NK-92 (cell line): ENCODE data around the gene TMED4.
"Not testable (repeated sequence)": the region's sequence is repeated elsewhere in the genome, so short reads cannot be mapped to it uniquely, and the experiment has no call there.

Experiments used
- DNase-seq: peaks from one replicate; lab custom pipeline; 2025; ENCODE audit not compliant: unreplicated experiment; lab: John Stamatoyannopoulos, UW

TMED4 gene

DNA sequence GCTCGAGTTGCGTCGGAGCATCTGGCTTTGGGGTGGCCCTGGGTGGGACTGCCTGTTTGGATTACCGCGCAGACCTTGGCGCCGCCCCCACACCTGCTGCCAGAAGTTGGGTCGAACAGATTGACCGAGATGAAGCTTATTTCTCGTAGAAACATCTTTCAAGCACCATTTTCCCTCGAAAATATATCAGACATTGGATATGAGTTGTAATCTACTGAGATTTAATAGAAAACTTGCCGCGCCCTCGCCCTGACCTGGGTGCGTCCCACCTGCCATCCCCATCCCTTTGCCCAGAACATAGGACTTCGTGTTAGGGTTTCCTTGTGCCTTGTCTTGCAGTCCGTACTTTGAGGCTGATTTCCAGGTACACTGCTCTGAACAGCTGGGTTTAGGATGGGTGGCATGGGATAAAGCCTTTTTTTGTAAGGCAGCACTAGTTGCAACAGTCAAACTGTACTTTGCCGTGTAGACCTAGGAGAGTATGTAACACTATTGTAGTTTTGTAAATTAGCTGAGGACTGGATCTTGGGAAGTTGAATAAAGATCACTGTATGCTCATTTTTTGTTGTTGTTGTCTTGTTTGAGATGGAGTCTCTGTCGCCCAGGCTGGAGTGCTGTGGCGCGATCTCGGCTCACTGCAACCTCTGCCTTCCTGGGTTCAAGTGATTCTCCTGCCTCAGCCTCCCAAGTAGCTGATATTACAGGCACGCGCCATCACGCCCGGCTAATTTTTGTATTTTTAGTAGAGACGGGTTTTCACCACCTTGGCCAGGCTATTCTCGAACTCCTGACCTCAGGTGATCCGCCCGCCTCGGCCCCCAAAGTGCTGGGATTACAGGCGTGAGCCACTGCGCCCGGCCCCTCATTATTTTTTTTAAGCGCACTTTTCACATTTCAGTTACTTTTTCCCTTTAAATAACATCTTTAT, 25.4 kb upstream of the TMED4 start:
- DNase-seq, result no peak

DNA sequence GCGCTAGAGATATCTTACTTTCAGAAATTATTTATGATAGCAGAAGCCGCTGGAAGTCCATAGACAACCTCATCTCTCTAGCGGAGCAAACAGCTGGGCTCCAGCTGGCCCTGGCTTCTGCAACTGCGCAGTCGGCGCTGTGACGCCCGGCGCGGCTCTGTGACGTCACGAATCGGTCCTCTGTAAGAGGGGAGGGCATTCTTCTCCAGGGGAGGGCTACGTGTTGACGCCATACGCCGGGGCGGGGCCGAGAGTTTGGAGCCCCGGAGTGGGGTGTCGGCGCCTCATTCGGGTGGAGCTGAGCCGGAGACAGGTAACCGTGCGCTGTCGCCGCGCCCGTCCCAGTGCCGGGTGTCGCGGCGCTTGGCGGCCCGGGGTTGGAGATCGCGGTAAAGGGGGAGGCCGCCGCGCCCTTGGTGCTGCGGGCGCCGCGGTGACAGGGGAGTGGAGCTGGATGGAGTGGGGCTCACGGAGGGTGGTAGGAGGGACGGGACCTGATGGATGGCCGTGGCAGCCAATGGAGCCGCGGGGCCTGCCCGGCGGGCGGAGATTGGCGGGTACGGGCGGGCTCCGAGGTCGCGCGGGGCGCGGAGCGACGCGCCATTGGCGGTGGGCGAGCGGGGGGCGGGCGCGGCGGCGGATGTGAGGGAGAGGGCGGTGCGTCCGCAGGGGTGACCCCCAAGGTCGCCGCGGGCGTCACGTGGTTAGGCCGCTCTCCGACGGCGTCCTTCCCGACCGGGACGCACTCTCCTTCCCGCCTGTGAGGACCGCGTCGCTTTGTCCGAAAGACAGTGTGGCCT, 24.5 kb upstream of the TMED4 start, which contains the start of gene OGDH:
Gene OGDH (plus strand): TSS at position 287 of the 800 bp plus-strand sequence. CDS start 17,717 bp downstream, outside the sequence.
- DNase-seq, result peak; percentile 81

DNA sequence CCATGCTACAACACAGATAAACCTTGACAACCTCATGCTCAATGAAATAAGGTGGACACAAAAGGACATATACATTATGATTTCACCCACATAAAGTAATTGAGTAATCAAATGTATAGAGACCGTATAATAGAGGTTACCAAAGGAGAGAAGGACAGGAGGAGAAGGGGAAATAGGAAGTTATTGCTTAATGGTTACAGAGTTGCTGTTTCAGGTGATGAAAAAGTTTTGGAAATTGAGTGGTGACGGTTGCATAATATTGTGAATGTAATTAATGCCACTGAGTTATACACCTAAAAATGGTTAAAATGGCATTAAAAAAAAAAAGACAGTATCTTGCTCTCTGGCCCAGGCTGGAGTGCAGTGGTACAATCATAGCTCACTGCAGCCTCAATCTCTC, 22.9 kb upstream of the TMED4 start:
- DNase-seq, result no peak

DNA sequence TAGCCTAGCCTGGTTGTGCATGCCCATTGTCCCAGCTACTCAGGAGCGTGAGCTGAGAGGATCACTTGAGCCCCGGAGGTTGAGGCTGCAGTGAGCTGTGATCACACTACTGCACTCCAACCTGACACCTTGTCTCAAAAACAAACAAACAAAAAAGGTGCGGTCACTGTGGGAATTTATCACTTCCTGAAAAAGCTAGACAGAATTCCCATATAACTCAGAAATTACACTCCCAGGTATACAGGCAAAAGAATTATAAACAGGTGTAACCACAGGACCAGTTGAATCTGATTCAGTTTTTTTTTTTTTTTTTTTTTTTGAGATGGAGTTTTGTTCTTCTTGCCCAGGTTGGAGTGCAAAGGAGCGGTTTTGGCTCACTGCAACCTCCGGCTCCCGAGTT, 21.2 kb upstream of the TMED4 start:
- no peak for DNase-seq

DNA sequence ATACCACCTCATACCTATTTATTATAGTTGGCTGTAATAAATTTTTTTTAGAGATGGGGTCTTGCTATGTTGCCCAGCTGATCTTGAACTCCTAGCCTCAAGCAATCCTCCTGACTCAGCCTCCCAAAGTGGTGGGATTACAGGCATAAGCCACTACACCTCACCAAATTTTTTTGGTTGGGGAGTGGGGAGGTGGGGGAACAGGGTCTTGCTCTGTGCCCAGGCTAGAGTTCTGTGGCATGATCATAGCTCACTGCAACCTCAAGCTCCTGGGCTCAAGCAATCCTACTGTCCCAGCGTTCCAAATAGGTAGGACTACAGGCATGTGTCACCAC, 20.5 kb upstream of the TMED4 start:
- DNase-seq, result no peak

DNA sequence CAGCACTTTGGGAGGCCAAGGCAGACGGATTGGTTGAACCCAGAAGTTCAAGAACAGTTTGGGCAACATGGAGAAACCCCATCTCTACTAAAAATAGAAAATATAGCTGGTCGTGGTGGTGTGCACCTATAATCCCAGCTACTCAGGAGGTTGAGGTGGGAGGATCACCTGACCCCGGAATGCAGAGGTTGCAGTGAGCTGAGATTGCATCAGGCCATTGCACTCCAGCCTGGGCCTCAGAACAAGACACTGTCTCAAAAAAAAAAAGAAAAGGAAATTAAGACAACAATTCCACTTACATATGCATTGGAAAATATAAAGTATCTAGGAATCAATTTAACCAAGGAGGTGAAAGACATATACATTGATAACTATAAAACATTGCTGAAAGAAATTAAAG, 17.2 kb upstream of the TMED4 start:
- no peak for DNase-seq

DNA sequence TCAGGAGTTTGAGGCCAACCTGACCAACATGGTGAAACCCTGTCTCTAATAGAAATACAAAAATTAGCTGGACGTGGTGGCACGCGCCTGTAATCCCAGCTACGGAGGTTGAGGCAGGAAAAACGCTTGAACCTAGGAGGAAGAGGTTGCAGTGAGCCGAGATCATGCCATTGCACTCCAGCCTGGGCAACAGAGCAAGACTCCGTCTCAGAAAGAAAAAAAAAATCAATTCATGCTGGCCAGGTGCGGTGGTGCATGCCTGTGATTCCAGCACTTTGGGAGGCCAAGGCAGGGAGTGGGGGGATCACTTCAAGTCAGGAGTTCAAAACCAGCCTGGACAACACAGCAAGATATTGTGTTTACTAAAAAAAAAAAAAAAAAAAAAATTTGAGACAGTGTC, 15.2 kb upstream of the TMED4 start:
- not testable (repeated sequence) for DNase-seq

DNA sequence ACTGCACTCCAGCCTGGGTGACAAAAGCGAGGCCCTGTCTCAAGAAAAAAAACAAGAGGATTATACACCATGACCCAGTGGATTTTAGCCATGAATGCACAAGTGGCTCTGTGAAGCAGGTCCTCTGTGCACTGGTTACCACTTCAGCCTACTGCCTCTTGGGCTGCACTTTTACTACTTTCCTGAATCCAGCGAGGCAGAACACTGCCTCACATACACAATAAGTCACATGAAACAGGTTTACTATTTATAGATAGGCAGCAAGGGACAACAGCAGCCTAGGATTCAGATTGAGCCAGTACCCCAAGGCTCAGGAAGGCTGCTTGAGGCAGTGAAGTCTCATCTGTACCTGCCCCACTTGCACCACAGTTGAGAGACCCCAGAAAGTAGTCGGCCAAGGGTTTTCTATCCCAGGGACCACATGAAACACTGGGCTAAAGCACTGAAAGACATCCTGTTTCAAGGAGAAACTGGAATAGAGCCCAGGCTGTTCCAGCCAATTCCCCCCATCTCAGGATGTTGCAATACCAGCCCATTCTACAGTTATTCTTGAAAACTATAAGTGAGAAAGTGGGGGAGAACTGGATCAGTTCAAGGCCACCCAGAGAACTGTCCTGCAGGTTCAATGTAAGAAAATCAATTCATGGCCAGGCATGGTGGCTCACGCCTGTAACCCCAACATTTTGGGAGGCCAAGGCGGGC, 14.1 kb upstream of the TMED4 start:
- DNase-seq, result no peak

DNA sequence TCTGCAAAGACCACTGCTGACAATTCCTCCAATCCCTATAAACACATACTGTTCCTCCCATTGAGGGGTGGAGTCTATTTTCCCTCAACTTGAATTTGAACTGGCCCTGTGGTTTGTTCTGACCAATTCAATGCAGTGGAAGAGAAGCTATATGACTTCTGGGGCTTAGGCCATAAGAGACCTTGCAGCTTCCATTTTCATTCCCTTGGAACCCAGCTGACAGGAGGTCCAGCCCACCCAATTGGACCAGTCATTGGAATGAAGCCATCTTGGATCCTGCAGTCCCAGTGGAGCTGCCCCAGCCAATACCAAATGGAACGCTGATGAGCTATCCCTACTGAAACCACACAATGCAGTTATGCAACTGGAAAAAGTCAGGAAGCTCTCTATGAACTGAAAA, 8.9 kb upstream of the TMED4 start:
- no peak for DNase-seq

DNA sequence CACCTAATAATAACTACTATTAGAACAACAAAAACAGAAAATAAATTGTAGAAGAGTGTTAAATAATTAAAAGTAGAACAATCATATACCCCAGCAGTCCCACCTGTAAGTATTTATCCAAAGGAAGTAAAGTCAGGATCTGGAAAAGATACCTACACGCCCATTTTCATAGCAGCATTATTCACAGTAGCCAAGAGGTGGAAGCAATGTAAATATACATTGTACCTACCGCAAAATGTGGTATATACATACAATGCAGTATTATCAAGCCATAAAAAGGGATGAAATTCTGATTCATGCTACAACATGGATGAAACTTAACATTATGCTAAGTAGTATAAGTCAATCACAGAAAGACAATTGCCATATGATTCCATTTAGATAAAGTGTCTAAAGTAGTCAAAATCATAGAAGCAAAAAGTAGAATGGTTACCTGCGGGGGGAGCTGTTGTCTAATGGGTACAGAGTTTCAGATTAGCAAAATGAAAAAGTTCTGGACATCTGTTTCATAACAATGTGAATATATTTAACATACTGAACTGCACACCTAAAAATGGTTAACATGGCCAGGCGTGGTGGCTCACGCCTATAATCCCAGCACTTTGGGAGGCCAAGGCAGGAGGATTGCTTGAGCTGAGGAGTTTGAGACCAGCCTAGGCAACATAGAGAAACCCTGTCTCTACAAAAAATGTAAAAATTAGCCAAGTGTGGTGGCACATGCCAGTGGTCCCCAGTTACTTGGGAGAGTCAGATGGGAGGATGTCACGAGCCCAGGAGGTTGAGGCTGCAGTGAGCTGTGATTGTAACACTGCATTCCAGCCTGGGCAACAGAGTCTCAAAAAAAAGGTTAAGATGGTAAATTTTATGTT, 6.0 kb upstream of the TMED4 start:
- no peak for DNase-seq

DNA sequence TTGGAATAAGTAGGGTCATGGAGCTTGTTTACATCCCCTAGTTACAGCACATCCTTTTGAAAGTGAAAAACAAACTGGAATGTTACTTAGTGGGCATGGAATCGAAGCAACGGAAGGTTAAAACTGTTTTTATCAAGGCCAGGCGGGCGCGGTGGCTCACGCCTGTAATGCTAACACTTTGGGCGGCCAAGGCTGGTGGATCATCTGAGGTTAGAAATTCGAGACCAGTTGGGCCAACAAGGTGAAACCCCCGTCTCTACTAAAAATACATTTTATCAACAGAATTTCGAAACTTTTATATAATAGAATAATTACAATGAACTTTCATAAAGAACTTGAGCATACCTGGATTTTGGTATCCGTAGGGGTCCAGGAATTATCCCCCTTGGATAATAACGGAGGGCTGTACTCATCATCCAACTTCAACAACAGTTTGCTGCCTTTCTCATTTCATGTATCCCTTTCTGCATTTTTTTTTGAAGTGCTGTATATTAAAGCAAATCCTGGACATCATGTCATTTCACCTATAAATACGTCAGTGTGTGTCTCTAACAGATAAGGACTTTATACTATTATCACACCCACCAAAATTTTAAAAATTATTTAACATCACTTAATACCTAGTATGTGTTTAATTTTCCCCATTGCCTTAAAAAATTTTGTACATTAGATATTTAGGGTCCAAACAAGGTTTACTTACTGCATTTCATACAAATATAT, 1.3 kb upstream of the TMED4 start:
- DNase-seq, result no peak

DNA sequence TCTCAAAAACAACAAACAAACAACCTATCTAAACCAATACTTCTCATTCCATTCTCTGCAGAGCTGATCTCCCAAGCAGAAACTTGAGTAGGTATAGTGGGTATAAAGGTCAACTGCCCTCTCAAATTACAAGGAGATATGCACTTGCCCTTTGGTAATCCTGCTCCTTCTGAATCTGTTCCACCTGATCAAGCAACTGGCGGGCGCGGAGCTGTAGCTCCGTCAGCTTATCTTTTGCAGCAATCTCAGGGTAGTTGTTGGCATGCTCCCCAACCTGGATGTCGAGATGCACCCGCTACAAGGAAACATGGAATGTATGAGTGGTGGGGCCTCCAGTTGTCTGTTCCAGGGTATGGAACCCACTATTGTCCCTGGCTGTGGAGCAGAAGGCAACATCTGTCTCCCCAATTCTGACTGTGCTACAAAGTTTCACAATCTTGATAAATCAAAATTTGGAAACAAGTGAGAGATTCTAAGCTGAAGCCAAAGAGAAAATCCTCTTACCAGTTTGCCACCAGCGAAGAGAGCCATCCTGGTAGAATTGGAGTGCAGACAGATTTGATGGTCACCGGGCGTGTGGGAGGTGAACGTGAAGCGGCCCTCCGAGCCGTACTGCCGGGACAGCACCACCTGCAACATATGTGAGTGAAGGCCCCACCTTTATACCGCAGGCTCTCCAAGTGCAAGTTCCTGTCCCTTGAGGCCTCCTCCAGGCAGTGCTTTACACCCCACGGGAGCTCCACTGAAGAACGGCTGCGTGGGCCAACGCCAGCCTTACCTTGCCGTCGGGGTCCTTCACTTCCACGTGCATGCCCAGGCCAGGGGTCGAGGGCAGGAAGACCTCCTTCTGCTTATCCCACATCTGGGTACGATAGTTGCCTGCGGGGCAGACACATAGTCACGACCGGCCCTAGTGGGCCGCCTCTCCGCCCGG, 819 bp downstream of the TMED4 start:
- no peak for DNase-seq

DNA sequence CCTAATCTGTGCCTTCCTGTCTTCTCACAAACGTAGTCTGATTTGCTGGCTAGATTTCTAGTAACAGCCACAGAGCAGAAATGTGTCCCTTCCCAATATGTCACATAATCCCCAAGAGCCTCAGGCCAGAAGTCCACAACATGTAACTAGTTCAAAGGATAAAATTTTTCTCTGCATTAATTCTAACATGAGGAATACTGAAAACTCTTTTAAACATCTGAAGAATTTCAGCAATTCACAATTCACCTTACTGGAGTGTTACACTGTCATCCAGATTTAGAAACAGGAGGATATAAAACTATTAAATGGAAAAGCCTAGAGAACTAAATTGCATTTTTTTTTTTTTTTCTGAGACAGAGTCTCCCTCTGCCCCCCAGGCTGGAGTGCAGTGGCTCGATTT, 5.8 kb downstream of the TMED4 start:
- no peak for DNase-seq

DNA sequence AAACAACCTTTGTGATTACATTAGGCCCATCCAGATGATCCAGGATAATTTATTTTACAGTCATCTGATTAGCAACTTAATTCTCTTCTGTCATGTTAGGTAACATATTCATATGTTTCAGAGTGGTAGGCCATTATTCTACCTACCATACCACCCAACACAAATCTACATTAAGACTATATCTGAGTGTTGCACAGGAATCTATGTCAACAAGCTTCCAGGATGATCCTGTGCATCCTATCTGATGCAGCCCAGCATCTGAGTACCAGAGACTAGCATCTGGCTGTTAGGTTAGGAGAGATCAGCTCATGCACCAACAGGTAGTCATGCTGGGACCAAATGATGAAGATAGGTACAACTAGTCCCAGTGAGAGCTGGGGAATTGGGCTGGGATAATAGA, 7.0 kb downstream of the TMED4 start:
- DNase-seq, result no peak

DNA sequence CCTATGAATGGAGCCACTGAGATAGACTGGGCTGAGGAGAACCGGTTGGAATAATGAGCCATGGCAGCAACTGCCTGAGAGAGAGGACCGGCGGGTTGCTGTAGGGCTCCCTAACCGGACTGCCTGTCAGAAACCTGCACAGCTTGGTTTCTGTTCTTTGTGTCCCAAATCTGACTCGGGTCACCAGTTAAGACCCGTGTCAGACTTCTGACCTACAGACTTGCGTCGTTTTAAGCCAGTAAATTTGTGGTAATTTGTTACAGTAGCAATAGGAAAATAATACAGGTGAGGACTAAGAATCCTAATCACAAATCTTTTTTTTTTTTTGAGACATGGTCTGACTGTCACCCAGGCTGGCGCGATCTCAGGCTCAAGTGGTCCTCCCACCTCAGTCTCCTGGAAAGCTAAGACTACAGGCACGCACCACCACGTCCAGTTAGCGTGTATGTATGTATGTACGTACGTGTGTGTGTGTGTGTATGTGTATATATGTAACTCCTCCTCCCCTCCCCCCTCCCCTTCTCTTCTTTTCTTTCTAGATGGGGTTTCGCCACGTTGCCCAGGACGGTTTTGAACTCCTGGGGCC, 7.7 kb downstream of the TMED4 start:
- DNase-seq, result no peak

DNA sequence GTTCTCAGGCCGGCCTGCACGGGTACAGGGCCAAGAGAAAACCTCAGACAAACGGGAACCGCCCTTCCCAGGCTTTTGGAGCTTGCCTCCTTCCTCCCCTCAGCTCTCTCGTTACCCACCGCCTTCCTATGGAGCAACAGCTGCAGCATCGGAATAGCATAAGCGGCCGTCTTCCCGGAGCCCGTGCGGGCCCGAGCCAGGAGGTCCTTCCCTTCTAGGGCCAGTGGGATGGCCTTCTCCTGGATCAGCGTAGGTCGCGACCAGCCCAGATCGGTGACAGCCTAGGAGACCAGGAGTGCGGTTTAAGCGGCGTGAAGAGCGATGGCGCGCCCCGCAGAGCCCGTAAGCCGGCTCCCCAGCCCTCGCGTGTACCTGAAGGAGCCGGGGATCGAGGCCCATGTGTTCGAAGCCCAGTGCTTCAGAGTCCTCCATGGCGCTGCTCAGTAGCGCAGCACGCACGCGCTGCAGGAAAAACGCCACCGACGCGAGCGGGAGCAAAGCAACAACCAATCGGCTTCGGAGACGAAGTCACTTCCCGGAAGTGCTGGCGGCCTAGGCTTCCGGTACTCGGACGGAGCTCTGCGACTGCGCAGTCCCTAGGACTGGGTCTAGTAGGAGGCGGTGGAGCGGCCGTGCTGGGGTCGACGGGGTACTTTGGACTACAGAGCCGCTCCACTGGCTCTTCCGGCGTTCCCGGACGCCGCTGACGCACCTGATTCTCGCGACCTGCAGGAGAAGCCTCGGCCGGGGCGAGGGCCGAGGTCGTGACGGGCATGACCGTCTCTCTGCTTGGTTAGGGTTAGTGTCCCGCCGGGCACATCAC, 8.4 kb downstream of the TMED4 start, which contains the start of gene DDX56:
Gene DDX56 (minus strand): TSS at position 445 of the 823 bp plus-strand sequence. CDS start 13 bp downstream, at position 432.
- peak; percentile 50 for DNase-seq

DNA sequence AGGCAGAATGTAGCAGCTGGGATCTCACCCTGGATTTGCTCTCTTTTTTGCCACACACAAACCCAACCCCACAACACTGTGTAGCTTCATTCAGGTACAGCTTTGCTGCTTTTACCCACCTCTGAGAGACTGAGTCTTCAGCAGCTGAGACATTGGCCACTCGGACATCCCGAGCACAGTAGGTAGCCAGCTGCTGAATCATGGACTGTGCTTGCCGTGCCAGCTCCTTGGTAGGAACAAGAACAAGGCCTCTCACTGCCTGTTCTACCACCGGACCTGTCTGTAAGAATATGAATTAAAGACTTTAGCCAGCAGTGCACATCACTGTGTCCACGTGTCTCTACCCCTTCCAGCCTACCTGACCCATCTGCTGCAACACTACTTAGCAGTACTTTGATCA, 9.3 kb downstream of the TMED4 start:
- no peak for DNase-seq

DNA sequence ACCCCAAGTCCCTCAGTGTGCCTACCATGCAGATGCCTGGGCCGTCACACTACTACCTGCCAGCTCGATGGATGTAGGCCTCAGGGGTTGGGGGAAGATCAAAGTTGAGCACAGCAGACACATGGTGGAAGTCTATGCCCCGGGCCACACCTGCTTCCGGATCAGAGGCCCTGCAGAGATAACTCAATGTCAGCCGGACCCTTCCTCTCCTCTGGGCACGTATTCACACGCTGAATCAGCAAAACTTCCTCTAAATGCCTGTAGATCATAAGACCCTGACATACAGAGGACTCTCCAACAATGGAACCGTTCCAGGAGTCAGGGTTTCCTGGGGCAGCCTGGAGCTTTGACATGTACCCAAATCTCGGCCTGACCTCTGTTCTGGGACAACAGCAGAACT, 12.1 kb downstream of the TMED4 start:
- DNase-seq, result no peak
